ENCODE data around the gene DLG2.
"Not testable (repeated sequence)": the region's sequence is repeated elsewhere in the genome, so short reads cannot be mapped to it uniquely, and the experiment has no call there.

DLG2 gene

DNA sequence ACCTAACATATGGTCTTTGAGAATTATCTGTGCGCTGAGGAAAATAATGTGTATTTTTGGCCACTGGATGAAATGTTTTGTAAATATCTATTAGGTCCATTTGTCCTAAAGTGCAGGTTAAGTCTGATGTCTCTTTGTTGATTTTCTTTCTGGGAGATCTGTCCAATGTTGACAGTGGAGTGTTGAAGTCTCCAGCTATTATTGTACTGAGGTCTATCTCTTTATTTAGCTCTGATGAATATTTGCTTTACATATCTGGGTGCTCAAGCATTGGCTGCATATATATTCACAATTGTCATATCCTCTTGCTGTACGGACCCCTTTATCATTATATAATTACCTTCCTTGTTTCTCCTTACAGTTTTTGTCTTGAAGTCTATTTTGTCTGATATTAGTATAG lies 833.8 kb downstream of the DLG2 start:
- no peak for FAIRE-seq
- TF ChIP-seq TAF1 (IDR thresholded peaks at IDR 0.05; ENCODE audit: low read depth, low read length), result no peak
- TF ChIP-seq POLR2A (IDR thresholded peaks at IDR 0.05; ENCODE audit: low read depth, low read length), result no peak
- TF ChIP-seq POU2F2 (IDR thresholded peaks at IDR 0.05; ENCODE audit: low read depth, low read length), result no peak
- TF ChIP-seq SPI1 (IDR thresholded peaks at IDR 0.05; ENCODE audit: low read depth, low read length), result no peak
- TF ChIP-seq PAX5 (IDR thresholded peaks at IDR 0.05; ENCODE audit: insufficient read depth, low read length, severe bottlenecking), result no peak
- no peak for TF ChIP-seq POLR2AphosphoS5 (IDR thresholded peaks at IDR 0.05; ENCODE audit: low read depth, low read length)
- DNase-seq (ENCODE audit: insufficient read length, low spot score), result no peak

DNA sequence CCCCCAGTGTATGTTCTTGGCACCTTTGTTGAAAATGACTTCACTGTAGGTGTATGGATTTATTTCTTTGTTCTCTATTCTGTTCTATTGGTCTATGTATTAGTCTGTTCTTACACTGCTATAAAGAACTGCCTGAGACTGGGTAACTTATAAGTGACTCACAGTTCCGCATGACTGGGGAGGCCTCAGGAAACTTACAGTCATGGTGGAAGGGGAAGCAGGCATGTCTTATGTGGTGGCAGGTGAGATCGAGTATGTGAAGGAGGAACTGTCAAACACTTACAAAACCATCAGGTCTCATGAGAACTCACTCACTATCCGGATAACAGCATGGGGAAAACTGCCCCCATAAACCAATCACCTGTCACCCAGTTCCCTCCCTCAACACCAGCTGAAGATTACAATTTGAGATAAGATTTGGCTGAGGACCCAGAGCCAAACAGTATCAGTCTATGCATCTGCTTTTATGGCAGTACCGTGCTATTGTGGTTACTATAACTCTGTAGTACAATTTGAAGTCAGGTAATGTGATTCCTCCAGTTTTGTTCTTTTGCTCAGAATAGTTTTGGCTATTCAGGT lies 836.2 kb downstream of the DLG2 start:
- FAIRE-seq (no peak), DNase-seq (ENCODE audit: insufficient read length, low spot score) (no peak)
- TF ChIP-seq PAX5 (IDR thresholded peaks at IDR 0.05; ENCODE audit: insufficient read depth, low read length, severe bottlenecking), result no peak
- TF ChIP-seq POLR2A (IDR thresholded peaks at IDR 0.05; ENCODE audit: low read depth, low read length), result no peak
- no peak for TF ChIP-seq POU2F2 (IDR thresholded peaks at IDR 0.05; ENCODE audit: low read depth, low read length)
- no peak for TF ChIP-seq SPI1 (IDR thresholded peaks at IDR 0.05; ENCODE audit: low read depth, low read length)
- no peak for TF ChIP-seq TAF1 (IDR thresholded peaks at IDR 0.05; ENCODE audit: low read depth, low read length)
- TF ChIP-seq POLR2AphosphoS5 (IDR thresholded peaks at IDR 0.05; ENCODE audit: low read depth, low read length), result no peak

- TF ChIP-seq TAF1 (IDR thresholded peaks at IDR 0.05; ENCODE audit: low read depth, low read length) (no peak), PAX5 (IDR thresholded peaks at IDR 0.05; ENCODE audit: insufficient read depth, low read length, severe bottlenecking) (no peak), POLR2A (IDR thresholded peaks at IDR 0.05; ENCODE audit: low read depth, low read length) (no peak), SPI1 (IDR thresholded peaks at IDR 0.05; ENCODE audit: low read depth, low read length) (no peak), POLR2AphosphoS5 (IDR thresholded peaks at IDR 0.05; ENCODE audit: low read depth, low read length) (no peak), POU2F2 (IDR thresholded peaks at IDR 0.05; ENCODE audit: low read depth, low read length) (no peak)
- FAIRE-seq (no peak), DNase-seq (ENCODE audit: insufficient read length, low spot score) (no peak)
These were observed 838.9 kb downstream of the DLG2 start for GRCh38 chr11:84788220-84788619.

DNA sequence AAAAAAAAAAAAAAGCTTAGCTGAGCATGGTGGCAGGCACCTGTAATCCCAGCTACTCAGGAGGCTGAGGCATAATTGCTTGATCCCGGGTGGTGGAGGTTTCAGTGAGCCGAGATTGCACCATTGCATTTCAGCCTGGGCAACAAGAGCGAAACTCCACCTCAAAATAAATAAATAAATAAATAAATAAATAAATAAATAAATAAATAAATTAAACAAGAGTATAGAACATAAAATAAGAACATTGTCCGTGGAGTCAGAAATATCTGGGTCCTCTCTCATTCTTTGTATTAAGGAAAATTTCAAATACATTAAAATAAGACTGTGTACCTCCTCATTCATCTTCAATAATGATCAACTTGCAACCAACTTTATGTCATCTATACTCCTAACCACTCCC lies 843.0 kb downstream of the DLG2 start:
- not testable (repeated sequence) for DNase-seq (ENCODE audit: insufficient read length, low spot score); FAIRE-seq

DNA sequence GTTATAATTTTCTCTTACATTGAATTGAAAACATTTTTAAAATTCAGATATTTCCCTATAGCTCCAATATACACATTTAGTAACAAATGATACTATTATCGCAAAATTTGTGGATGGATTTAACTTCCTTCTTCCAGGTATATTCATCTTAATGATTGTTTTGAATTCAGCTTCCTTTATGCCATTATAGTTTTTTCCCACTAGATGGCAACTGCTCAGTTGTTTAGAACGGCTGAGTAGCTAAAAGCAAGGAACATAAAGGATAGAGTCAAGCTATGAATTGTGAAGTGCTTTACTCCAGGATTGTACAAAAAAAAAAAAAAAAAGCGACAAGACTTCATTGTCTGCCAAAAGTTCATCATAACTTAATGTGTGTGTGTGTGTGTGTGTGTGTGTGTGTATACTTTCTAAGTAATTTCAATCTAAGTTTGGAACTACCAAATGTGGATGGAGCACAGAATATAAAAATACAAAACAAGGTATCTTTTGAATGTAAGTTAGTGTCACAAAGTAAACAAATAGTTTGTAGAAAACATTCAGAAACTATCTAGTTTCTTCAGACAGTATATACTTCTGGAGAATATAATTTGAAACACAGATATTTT lies 846.4 kb downstream of the DLG2 start:
- TF ChIP-seq TAF1 (IDR thresholded peaks at IDR 0.05; ENCODE audit: low read depth, low read length), result no peak
- no peak for TF ChIP-seq PAX5 (IDR thresholded peaks at IDR 0.05; ENCODE audit: insufficient read depth, low read length, severe bottlenecking)
- TF ChIP-seq SPI1 (IDR thresholded peaks at IDR 0.05; ENCODE audit: low read depth, low read length), result no peak
- TF ChIP-seq POU2F2 (IDR thresholded peaks at IDR 0.05; ENCODE audit: low read depth, low read length), result no peak
- no peak for TF ChIP-seq POLR2AphosphoS5 (IDR thresholded peaks at IDR 0.05; ENCODE audit: low read depth, low read length)
- no peak for TF ChIP-seq POLR2A (IDR thresholded peaks at IDR 0.05; ENCODE audit: low read depth, low read length)
- DNase-seq (ENCODE audit: insufficient read length, low spot score) (no peak), FAIRE-seq (no peak)

DNA sequence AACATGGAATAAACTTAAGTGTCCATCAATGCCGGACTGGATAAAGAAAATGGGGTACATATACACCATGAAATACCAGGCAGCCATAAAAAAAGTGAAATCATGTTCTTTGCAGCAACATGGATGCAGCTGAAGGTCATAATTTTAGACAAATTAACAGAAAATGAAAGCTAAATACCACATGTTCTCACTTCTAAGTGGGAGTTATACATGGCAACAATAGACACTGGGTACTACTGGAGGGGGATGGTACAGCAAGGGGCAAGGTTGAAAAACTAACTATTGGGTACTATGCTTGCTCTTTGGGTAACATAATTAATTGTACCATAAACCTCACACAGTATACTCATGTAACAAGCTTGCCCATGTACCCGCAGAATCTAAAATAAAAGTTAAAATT lies 851.6 kb downstream of the DLG2 start:
- DNase-seq (ENCODE audit: insufficient read length, low spot score), result no peak
- TF ChIP-seq POLR2A (IDR thresholded peaks at IDR 0.05; ENCODE audit: low read depth, low read length) (no peak), POU2F2 (IDR thresholded peaks at IDR 0.05; ENCODE audit: low read depth, low read length) (no peak), TAF1 (IDR thresholded peaks at IDR 0.05; ENCODE audit: low read depth, low read length) (no peak), SPI1 (IDR thresholded peaks at IDR 0.05; ENCODE audit: low read depth, low read length) (no peak), PAX5 (IDR thresholded peaks at IDR 0.05; ENCODE audit: insufficient read depth, low read length, severe bottlenecking) (no peak), POLR2AphosphoS5 (IDR thresholded peaks at IDR 0.05; ENCODE audit: low read depth, low read length) (no peak)
- no peak for FAIRE-seq

DNA sequence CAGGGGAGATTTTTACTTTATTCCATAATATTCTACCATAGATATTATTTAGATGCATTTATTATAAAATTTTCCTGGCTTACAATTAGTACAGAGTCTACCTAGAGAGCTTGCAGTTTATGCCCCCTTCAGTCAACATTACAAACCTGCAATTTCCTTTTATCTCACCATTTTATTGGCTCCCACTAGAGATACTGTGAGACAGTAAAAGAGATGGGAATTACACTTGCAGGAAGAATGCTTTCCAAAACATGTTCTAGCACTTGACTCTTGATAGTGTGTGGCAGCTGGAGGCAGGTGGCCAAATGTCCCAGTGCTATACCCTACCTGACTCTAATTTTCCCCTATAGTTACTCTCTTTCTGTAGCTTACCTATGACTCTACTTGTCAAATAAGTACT lies 863.2 kb downstream of the DLG2 start:
- FAIRE-seq (no peak), DNase-seq (ENCODE audit: insufficient read length, low spot score) (no peak)
- no peak for TF ChIP-seq SPI1 (IDR thresholded peaks at IDR 0.05; ENCODE audit: low read depth, low read length)
- no peak for TF ChIP-seq POU2F2 (IDR thresholded peaks at IDR 0.05; ENCODE audit: low read depth, low read length)
- TF ChIP-seq PAX5 (IDR thresholded peaks at IDR 0.05; ENCODE audit: insufficient read depth, low read length, severe bottlenecking), result no peak
- no peak for TF ChIP-seq POLR2AphosphoS5 (IDR thresholded peaks at IDR 0.05; ENCODE audit: low read depth, low read length)
- TF ChIP-seq TAF1 (IDR thresholded peaks at IDR 0.05; ENCODE audit: low read depth, low read length), result no peak
- no peak for TF ChIP-seq POLR2A (IDR thresholded peaks at IDR 0.05; ENCODE audit: low read depth, low read length)

GRCh38 chr11:84757711-84758110 lies 869.4 kb downstream of the DLG2 start:
- FAIRE-seq (no peak), DNase-seq (ENCODE audit: insufficient read length, low spot score) (no peak)
- TF ChIP-seq POLR2AphosphoS5 (IDR thresholded peaks at IDR 0.05; ENCODE audit: low read depth, low read length), result no peak
- TF ChIP-seq POU2F2 (IDR thresholded peaks at IDR 0.05; ENCODE audit: low read depth, low read length), result no peak
- no peak for TF ChIP-seq POLR2A (IDR thresholded peaks at IDR 0.05; ENCODE audit: low read depth, low read length)
- TF ChIP-seq SPI1 (IDR thresholded peaks at IDR 0.05; ENCODE audit: low read depth, low read length), result no peak
- TF ChIP-seq TAF1 (IDR thresholded peaks at IDR 0.05; ENCODE audit: low read depth, low read length), result no peak
- no peak for TF ChIP-seq PAX5 (IDR thresholded peaks at IDR 0.05; ENCODE audit: insufficient read depth, low read length, severe bottlenecking)

DNA sequence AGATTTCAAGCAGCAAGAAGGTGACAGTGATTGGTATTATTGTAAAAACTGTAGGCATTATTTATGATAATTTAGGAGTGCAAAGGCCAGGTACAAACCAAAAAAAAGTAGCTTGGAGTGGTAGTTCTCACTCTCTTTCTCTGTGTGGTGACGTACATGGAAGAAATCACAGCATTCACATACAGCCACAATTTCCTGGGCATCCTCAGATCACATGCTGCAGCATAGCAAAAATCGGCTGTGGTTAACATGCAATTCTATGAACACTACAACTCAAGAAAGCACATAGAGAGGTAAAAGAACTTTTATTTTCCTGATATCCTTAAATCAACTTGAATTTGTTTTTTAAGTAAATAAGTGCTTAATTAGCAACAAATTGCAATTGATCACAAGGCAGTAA lies 875.8 kb downstream of the DLG2 start:
- TF ChIP-seq POLR2AphosphoS5 (IDR thresholded peaks at IDR 0.05; ENCODE audit: low read depth, low read length) (no peak), POLR2A (IDR thresholded peaks at IDR 0.05; ENCODE audit: low read depth, low read length) (no peak), TAF1 (IDR thresholded peaks at IDR 0.05; ENCODE audit: low read depth, low read length) (no peak), SPI1 (IDR thresholded peaks at IDR 0.05; ENCODE audit: low read depth, low read length) (no peak), PAX5 (IDR thresholded peaks at IDR 0.05; ENCODE audit: insufficient read depth, low read length, severe bottlenecking) (no peak), POU2F2 (IDR thresholded peaks at IDR 0.05; ENCODE audit: low read depth, low read length) (no peak)
- no peak for FAIRE-seq

GRCh38 chr11:84747871-84748270 lies 879.3 kb downstream of the DLG2 start:
- no peak for DNase-seq (ENCODE audit: insufficient read length, low spot score)
- FAIRE-seq, result no peak
- no peak for TF ChIP-seq POU2F2 (IDR thresholded peaks at IDR 0.05; ENCODE audit: low read depth, low read length)
- no peak for TF ChIP-seq TAF1 (IDR thresholded peaks at IDR 0.05; ENCODE audit: low read depth, low read length)
- no peak for TF ChIP-seq POLR2A (IDR thresholded peaks at IDR 0.05; ENCODE audit: low read depth, low read length)
- TF ChIP-seq SPI1 (IDR thresholded peaks at IDR 0.05; ENCODE audit: low read depth, low read length), result no peak
- TF ChIP-seq PAX5 (IDR thresholded peaks at IDR 0.05; ENCODE audit: insufficient read depth, low read length, severe bottlenecking), result no peak
- TF ChIP-seq POLR2AphosphoS5 (IDR thresholded peaks at IDR 0.05; ENCODE audit: low read depth, low read length), result no peak

More for the DNA sequence above, 875.8 kb downstream of the DLG2 start:
- no peak for DNase-seq (ENCODE audit: insufficient read length, low spot score)

All from GM12891 (cell line).